NB4 (cell line): ENCODE measurements around the gene CFAP251.

ENCODE experiments used
- POLR2A ChIP-seq: IDR thresholded peaks from 2 replicates; pipeline ENCODE4 v1.6.1; 2011; ENCODE audit warnings: mild to moderate bottlenecking; ENCODE audit not compliant: insufficient read length; ENCODE audit errors: extremely low read depth
- TF ChIP-seq, protein P1 (sequence below): IDR thresholded peaks from one replicate; pipeline ENCODE4 v1.5.1; 2012; ENCODE audit warnings: low read depth, low read length

DNA sequence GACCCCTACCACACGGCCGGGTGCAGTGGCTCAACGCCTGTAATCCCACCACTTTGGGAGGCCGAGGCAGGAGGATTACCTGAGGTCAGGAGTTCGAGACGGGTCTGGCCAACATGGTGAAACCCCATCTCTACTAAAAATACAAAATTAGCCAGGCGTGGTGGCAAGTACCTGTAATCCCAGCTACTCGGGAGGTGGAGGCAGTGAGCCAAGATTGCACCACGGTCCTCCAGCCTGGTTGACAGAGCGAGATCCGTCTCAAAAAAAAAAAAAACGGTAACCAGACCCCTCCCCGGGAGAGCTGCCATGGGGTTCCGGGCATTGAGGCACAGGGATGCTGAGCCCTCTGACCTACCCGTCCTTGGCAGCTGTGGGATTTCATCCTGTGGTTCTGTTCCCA, 125.1 kb downstream of the CFAP251 start:
- TF ChIP-seq, protein P1, sequence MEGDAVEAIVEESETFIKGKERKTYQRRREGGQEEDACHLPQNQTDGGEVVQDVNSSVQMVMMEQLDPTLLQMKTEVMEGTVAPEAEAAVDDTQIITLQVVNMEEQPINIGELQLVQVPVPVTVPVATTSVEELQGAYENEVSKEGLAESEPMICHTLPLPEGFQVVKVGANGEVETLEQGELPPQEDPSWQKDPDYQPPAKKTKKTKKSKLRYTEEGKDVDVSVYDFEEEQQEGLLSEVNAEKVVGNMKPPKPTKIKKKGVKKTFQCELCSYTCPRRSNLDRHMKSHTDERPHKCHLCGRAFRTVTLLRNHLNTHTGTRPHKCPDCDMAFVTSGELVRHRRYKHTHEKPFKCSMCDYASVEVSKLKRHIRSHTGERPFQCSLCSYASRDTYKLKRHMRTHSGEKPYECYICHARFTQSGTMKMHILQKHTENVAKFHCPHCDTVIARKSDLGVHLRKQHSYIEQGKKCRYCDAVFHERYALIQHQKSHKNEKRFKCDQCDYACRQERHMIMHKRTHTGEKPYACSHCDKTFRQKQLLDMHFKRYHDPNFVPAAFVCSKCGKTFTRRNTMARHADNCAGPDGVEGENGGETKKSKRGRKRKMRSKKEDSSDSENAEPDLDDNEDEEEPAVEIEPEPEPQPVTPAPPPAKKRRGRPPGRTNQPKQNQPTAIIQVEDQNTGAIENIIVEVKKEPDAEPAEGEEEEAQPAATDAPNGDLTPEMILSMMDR = no peak
- TF ChIP-seq POLR2A = no peak
